ENCODE data around the gene BPIFB4. TPM values are rescaled to one million over a fixed set of nuclear protein-coding genes. Genes with fewer than 3 reads are reported as not detected.

BPIFB4 gene
- total RNA-seq = not detected

DNA sequence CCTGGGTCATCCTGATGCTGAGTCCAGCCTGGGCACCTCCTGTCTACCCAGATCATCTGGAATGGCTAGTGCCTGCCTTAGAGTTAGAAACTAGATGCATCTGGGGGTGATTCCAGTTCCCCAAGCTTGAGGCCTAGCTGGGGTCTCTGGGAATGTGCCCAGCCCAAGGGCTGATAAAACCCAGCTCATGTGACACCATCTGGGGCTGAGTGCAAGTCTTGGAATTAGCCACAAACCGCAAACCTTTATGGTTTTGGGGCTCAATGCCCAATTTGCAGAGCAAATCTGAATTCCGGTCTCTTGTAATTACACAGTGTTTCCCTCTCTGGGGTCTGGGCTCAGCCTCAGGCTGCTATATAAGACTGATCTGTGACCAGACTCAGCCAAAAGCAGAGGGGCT, at the start of gene BPIFB4:
Gene BPIFB4 (plus strand): TSS at position 385 of the 400 bp plus-strand sequence. CDS start 1,884 bp downstream, outside the sequence.
- DNase-seq (ENCODE audit: low spot score in 2 of 2) = no peak
- Histone ChIP-seq H3K4me1 (no peaks in the 10 kb centered on the region), H3K9me3 (no peaks in the 10 kb centered on the region), H3K27me3 (no peaks in the 10 kb centered on the region), H3K36me3 (no peaks in the 10 kb centered on the region), H3K27ac (no peak within 1 kb of the TSS), H3K4me3 (no peak within 1 kb of the TSS)
- intact Hi-C loops (cut with DNase I) = no loop called here
- TF ChIP-seq CTCF (IDR thresholded peaks at IDR 0.05) = no peak

GRCh38 chr20:33030076-33030475, 49.4 kb upstream of the BPIFB4 start:
- Histone ChIP-seq H3K9me3 (no peaks in the 10 kb centered on the region), H3K36me3 (no peaks in the 10 kb centered on the region), H3K4me1 (no peaks in the 10 kb centered on the region), H3K4me3 (no peak overlapping the region), H3K27me3 (no peaks in the 10 kb centered on the region), H3K27ac (no peak overlapping the region)
- intact Hi-C loops (cut with DNase I) = no loop called here
- DNase-seq (ENCODE audit: low spot score in 2 of 2) = no peak
- TF ChIP-seq CTCF (IDR thresholded peaks at IDR 0.05) = no peak

DNA sequence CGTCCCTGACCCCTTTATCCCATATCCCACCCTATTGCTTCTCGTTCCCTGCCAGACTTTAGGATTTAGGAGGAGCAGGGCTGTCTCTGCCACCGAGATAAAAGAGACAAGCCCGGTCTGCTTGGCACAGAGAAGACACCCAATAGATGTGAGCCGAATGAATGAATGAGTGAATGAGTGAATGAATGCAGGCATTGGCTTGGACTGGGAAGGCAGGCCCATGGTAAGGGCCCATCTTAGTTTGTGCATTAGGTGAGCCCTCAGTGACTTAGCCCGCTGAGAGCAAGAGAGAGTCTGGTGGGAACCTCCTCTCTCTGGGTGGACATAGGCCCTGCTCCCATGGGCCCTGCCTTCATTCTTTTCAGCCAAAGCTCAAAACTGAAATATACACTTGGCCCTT, 48.9 kb upstream of the BPIFB4 start:
- H3K36me3 ChIP-seq = no peaks in the 10 kb centered on the region
- intact Hi-C loops (cut with DNase I) = no loop called here
- H3K27me3 ChIP-seq = no peaks in the 10 kb centered on the region
- no peak for DNase-seq (ENCODE audit: low spot score in 2 of 2)
- no peak overlapping the region for H3K27ac ChIP-seq
- no peaks in the 10 kb centered on the region for H3K4me1 ChIP-seq
- H3K9me3 ChIP-seq = no peaks in the 10 kb centered on the region
- TF ChIP-seq CTCF (IDR thresholded peaks at IDR 0.05) = no peak
- no peak overlapping the region for H3K4me3 ChIP-seq

DNA sequence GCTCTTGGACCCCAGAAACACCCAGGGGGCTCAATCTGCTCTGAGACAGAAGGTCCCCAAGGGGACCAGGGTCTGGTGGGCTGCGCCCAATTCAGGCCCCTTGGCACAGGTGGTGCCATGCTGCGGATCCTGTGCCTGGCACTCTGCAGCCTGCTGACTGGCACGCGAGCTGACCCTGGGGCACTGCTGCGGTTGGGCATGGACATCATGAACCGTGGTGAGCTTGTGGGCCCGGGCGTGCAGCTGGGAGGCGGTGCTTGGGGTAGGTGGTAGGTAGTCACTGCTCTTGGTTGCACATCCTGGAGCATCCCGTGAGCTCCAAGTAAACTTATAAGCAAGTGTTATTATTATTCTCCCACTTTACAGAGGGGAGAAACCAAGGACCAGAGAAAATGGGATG, 47.9 kb upstream of the BPIFB4 start, which contains the start of gene BPIFB6:
Gene BPIFB6 (plus strand): TSS at position 118 of the 400 bp plus-strand sequence. CDS start 0 bp downstream, at position 118.
- TF ChIP-seq CTCF (IDR thresholded peaks at IDR 0.05) = no peak
- intact Hi-C loops (cut with DNase I) = no loop called here
- H3K27ac ChIP-seq = no peak within 1 kb of the TSS

DNA sequence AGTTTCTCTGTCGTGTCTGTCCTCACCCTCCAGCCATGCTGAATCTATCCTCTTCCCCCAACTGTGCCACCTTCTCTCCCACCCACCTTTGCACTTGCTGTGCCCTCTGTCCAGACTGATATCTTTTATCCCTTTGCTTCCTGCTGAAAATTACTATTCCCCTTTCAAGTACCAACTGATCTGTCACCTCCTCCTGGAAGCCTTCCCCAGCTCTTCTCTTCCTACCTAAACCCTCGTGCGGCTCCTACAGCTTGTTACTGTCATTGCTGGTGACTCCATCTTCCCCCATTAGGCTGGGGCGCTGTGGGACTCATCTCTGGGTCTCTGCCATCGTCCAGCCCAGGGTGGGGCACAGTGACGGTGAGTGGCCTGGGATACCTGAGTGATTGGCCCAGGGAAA, 46.9 kb upstream of the BPIFB4 start:
- no peak overlapping the region for H3K4me3 ChIP-seq
- no peaks in the 10 kb centered on the region for H3K9me3 ChIP-seq
- TF ChIP-seq CTCF (IDR thresholded peaks at IDR 0.05) = no peak
- no peak overlapping the region for H3K27ac ChIP-seq
- no peaks in the 10 kb centered on the region for H3K4me1 ChIP-seq
- no peaks in the 10 kb centered on the region for H3K36me3 ChIP-seq
- DNase-seq (ENCODE audit: low spot score in 2 of 2) = no peak
- intact Hi-C loops (cut with DNase I) = no loop called here
- no peaks in the 10 kb centered on the region for H3K27me3 ChIP-seq

More for the DNA sequence above, 47.9 kb upstream of the BPIFB4 start, which contains the start of gene BPIFB6:
- no peaks in the 10 kb centered on the region for H3K9me3 ChIP-seq
- DNase-seq (ENCODE audit: low spot score in 2 of 2) = no peak
- no peaks in the 10 kb centered on the region for H3K27me3 ChIP-seq
- H3K36me3 ChIP-seq = no peaks in the 10 kb centered on the region
- no peak within 1 kb of the TSS for H3K4me3 ChIP-seq
- no peaks in the 10 kb centered on the region for H3K4me1 ChIP-seq

GRCh38 chr20:33033381-33033780, 46.1 kb upstream of the BPIFB4 start:
- Histone ChIP-seq H3K4me3 (no peak overlapping the region), H3K4me1 (no peaks in the 10 kb centered on the region), H3K36me3 (no peaks in the 10 kb centered on the region), H3K27ac (no peak overlapping the region), H3K27me3 (no peaks in the 10 kb centered on the region), H3K9me3 (no peaks in the 10 kb centered on the region)
- no peak for TF ChIP-seq CTCF (IDR thresholded peaks at IDR 0.05)
- DNase-seq (ENCODE audit: low spot score in 2 of 2) = no peak
- intact Hi-C loops (cut with DNase I) = no loop called here
